ENCODE results near the gene NDST4.

DNA sequence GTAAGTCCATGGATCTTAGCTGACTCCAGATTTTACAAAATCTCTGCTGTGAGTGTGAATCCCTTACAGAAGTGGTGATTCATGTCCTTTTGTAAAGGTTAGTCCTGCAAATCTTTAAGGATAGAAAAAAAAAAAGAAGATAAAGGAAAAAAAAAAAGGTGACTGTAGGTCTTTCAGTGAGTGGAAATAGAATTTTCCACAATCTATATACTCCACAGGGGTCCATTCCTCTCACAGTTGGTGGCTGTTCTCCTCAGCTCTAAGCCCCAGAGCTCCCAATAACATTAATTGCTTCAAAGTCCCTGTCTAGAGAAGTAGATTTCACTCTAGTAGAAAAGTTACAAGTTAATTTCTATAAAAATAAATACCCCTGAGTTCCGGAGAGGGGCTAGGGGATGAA, 189.1 kb downstream of the NDST4 start:
- TF ChIP-seq ESRRA (IDR thresholded peaks at IDR 0.05; ENCODE audit: borderline replicate concordance, low read length) (no peak), POLR2A (IDR thresholded peaks at IDR 0.05; ENCODE audit: low read length) (no peak)
- TF ChIP-seq, protein P1, sequence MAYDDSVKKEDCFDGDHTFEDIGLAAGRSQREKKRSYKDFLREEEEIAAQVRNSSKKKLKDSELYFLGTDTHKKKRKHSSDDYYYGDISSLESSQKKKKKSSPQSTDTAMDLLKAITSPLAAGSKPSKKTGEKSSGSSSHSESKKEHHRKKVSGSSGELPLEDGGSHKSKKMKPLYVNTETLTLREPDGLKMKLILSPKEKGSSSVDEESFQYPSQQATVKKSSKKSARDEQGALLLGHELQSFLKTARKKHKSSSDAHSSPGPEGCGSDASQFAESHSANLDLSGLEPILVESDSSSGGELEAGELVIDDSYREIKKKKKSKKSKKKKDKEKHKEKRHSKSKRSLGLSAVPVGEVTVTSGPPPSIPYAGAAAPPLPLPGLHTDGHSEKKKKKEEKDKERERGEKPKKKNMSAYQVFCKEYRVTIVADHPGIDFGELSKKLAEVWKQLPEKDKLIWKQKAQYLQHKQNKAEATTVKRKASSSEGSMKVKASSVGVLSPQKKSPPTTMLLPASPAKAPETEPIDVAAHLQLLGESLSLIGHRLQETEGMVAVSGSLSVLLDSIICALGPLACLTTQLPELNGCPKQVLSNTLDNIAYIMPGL (CRISPR knock-in tag; IDR thresholded peaks at IDR 0.05; ENCODE audit: borderline replicate concordance) = no peak
- TF ChIP-seq, protein P2, sequence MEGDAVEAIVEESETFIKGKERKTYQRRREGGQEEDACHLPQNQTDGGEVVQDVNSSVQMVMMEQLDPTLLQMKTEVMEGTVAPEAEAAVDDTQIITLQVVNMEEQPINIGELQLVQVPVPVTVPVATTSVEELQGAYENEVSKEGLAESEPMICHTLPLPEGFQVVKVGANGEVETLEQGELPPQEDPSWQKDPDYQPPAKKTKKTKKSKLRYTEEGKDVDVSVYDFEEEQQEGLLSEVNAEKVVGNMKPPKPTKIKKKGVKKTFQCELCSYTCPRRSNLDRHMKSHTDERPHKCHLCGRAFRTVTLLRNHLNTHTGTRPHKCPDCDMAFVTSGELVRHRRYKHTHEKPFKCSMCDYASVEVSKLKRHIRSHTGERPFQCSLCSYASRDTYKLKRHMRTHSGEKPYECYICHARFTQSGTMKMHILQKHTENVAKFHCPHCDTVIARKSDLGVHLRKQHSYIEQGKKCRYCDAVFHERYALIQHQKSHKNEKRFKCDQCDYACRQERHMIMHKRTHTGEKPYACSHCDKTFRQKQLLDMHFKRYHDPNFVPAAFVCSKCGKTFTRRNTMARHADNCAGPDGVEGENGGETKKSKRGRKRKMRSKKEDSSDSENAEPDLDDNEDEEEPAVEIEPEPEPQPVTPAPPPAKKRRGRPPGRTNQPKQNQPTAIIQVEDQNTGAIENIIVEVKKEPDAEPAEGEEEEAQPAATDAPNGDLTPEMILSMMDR (IDR thresholded peaks at IDR 0.05) = no peak
